Hippocampal formation (tissue), 2 donors: ENCODE data around the gene TAS2R1.

Source experiments
- DNase-seq, 2 donors: peaks; one replicate each; lab custom pipeline; 2025; lab: John Stamatoyannopoulos, UW

Gene TAS2R1, protein sequence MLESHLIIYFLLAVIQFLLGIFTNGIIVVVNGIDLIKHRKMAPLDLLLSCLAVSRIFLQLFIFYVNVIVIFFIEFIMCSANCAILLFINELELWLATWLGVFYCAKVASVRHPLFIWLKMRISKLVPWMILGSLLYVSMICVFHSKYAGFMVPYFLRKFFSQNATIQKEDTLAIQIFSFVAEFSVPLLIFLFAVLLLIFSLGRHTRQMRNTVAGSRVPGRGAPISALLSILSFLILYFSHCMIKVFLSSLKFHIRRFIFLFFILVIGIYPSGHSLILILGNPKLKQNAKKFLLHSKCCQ

GRCh38 chr5:9630251-9630650, at the start of gene TAS2R1:
Gene TAS2R1, minus strand, starts transcription at chr5:9630351. Its CDS starts 319 bp downstream, at chr5:9630032.
- DNase-seq: no peak

DNA sequence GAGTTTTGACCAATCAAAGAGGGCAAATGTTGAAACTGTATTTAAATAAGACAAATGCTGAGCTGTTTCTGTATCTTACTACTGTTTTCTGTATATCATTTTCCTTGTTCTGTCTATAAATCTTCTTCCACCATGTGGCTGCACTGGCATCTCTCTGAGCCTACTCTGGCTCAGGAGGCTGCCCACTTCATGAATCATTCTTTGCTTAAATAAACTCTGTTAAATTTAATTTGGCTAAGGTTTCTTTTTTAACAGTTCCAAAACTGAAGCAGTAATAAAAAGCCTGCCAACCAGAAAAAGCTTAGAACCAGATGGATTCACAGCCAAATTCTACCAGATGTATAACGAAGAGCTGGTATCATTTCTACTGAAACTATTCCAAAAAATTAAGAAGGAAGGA, 40.2 kb upstream of the TAS2R1 start:
- DNase-seq: peak in 1 of 2 donors; percentile 49

- no peak for DNase-seq
Observed at GRCh38 chr5:9667906-9668305, 37.8 kb upstream of the TAS2R1 start.

- no peak for DNase-seq
Observed at GRCh38 chr5:9663891-9664290, 33.7 kb upstream of the TAS2R1 start.

DNA sequence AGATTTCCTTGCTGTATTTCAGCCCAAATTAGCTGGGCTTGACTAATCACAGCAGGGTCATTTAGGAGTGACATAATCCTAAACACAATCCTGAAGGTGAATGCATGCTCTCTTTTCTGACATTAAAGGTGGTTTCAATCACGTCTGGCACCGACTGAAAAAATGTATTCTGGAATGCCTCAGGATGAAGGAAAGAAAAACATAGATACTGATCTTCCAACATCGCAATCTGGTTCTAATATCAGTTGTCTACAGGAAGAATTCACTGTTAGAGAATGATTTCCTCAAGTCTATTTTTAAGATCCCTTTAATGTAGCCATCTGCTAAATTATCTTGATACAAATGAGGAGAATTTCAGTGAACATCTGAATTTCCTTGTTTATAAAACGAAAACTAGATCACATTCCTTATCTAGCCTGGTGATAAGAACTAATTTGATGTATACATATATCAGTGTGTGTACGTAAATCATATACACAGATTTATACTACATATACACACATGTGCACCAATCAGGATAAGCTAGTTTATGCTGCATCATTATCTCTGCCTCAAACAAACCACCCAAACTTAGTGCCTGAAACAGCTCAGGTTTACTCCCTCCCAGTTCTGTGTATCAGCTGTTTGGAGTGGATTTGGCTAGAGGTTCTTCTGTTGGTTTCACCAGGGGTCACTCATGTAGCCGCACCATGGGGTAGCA, 31.3 kb upstream of the TAS2R1 start:
- DNase-seq: no peak

GRCh38 chr5:9658706-9659105, 28.6 kb upstream of the TAS2R1 start:
- DNase-seq: no peak

DNA sequence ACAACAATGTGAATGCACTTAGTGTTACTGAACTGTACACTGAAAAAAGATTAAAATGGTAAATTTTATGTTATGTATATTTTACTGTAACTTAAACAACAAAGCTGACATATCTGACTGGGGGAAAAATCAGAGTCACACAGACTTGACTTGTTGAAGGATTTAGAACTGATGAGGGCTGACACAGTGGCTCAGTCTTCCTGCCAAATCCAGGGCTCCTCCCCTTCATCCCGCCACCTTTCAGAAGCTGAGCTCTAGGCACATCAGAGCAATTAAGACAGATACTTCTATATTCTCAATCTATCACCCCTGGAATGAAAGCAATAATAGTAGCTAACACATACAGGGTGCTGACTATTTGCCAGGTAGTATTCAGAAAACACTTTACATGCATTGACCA, 27.7 kb upstream of the TAS2R1 start:
- no peak for DNase-seq

DNA sequence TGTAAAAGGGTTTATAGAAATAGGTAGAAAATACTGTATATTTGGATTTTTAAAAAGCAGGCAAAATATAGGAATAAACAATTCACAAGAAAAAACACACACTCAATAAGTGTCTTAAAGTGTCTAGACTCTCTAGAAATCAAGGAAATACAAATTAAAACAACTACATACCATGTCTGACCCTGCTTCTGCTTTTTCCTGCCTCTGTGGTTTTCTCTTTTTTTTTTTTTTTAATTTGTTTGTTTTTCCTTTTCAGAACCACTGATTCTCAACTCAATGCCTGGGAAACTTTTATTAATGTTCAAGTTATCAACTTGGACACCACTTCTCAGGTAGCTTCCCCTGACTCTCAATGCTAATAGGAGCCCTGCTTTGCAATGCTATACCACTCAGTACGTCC, 25.5 kb upstream of the TAS2R1 start:
- no peak for DNase-seq

DNA sequence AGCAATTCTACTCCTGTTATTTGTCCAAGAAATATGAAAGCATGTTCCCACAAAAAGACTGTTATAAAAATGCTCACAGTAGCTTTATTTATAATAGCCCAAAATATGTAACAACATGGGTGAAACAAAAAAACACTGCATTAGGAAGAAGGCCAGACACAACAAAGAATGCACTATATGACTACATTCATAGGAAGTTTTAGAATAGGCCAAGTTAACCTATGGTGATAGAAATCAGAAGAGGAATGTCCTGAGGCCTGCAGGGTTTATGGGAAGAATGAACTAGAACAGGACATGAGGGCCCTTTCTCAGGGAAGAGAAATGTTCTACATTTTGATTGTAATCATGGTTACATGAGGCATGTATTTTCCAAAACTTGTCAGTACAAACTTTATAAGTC, 24.7 kb upstream of the TAS2R1 start:
- no peak for DNase-seq

DNA sequence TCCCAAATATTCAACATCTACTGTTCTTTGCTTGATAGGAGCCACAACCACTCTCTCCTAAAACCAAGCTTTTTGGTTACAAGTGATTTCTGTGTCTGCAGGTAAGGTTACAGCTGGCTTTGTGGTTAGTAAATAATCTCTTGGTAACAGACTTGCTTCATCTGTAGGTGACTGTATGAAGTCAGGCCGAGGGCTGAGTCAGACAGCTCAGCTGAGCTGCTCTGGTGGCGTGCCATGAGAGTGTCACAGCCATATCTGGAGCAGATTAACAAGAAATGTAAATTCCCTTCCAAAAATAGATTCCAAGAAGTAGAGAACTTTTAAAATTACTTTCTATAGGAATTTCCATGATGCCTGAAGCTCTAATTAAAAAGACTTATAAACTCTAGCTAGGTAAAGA, 23.7 kb upstream of the TAS2R1 start:
- DNase-seq: no peak

- DNase-seq: no peak
Observed at GRCh38 chr5:9653061-9653460, 22.9 kb upstream of the TAS2R1 start.

DNA sequence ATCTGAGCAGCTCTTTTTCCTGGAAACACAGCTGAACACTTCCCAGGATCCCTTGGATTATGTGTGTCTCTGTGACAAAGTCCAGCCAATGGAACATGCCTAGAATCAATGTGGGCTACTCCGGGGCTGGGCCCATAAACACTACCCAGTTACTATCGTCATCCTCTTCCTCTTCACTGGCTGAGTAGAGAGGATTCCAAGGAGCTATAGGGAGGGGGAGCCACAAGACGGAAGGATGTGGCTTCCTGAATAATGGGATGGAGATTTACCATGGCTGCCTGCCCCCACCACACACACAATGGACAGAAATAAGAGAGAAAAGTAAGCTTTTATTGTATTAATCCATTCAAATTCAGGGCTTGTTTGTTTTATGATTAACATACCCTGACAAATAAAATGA, 22.1 kb upstream of the TAS2R1 start:
- DNase-seq: no peak

GRCh38 chr5:9646843-9647242, 16.7 kb upstream of the TAS2R1 start:
- DNase-seq: no peak

- no peak for DNase-seq
Observed at GRCh38 chr5:9644630-9645029, 14.5 kb upstream of the TAS2R1 start.

DNA sequence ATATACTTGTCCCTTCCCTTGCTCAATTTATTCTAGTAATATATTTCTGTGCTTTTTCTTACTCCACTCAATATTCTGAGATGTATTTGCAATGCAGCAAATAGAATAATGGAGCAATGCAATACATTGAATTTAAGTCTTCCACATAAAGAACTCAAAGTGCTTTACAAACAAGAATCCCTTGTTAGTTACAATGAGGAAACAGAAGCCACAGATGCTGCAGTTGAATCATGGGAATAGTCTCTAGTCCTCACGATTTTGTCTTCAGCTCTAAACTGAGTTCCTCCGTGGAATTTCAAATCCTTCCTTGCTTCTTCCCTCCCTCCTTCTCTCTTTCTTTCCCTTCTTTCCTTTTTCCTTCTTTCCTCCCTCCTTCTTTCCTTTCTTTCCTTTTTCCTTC, 12.5 kb upstream of the TAS2R1 start:
- no peak for DNase-seq

DNA sequence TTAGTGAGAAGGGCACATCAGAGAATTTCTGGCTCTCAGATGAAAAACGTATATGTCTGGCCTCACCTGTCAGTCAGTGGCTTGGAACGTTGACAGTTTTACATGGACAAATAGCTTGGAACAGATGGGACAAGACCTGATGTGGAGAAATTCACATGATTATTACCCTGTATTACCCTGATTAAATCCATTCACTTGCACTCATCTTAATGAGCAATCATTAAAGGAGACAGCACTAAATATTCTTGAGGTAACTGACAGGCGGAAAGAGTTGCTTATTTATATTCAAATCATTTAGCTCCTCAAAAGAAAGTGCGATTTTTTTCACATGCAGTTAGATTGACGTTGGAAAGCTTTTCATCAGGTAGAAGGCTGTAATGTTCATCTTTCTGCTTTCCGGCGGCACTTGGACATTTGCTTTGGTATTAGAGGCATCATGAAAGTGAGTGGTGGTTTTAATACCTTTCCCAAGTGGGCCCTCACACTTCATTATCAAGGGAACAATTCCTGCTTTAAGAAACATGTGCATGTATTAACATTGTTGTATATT, 11.7 kb upstream of the TAS2R1 start:
- no peak for DNase-seq

DNA sequence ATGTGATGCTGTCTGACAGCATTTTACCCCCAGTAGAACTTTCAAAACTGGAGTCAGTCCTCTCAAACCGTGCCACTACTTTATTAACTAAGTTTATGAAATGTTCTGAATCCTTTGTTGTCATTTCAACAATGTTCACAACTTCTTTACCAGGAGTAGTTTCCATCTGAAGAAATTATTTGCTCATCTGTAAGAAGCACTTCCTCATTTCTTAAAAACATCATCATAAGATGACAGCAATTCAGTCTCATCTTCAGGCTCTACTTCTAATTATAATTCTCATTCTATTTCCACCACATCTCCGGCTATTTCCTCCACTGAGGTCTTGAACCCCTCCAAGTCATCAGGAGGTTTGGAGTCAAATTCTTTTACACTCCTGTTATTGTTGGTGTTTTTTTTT, 2.3 kb upstream of the TAS2R1 start:
- DNase-seq: no peak

DNA sequence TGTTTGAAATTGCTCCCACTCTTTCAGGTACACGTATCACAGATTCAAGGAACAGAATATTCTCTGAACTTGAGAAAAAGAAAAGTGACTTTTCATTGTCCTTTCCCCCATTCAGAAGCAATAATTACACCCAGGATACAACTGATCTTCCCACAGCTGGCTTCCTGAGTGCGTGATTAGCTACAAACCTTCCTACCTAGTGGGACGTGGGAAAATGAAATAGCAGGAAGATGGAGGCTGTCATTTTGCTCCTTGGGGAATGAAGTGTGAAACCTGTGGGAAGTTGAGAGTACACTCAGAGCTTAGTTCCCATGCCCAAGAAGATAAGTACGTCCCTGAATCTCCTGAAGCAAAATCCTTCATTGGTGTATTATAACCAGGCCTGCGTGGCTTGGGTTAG, 2.6 kb downstream of the TAS2R1 start:
- DNase-seq: no peak

GRCh38 chr5:9626955-9627354, 3.2 kb downstream of the TAS2R1 start:
- no peak for DNase-seq

GRCh38 chr5:9625731-9626130, 4.4 kb downstream of the TAS2R1 start:
- no peak for DNase-seq

- DNase-seq: no peak
Observed at GRCh38 chr5:9625286-9625685, 4.9 kb downstream of the TAS2R1 start.

GRCh38 chr5:9624196-9624947, 5.8 kb downstream of the TAS2R1 start:
- no peak for DNase-seq

GRCh38 chr5:9623661-9624060, 6.5 kb downstream of the TAS2R1 start:
- no peak for DNase-seq
